Pulmonary artery endothelial cell (primary cell): ENCODE data around the gene DLGAP4. TPM values are rescaled to one million over a fixed set of nuclear protein-coding genes. Genes with fewer than 3 reads are reported as not detected.
"Not testable (repeated sequence)": the region's sequence is repeated elsewhere in the genome, so short reads cannot be mapped to it uniquely, and the experiment has no call there.

Experiments
- DNase-seq: peaks from one replicate; pipeline ENCODE4 v3.0.0-alpha.2; 2011; ENCODE audit warnings: low read depth, low spot score
- total RNA-seq: library from RNA; depleted of rRNA; stranded (reverse); fragments of >200 nt; gene quantifications from 2 replicates; pipeline ENCODE4 v1.2.3, GENCODE V29; 2014

Gene DLGAP4
- total RNA-seq, 1 donor from 2014 or later, result 9.4 TPM

DNA sequence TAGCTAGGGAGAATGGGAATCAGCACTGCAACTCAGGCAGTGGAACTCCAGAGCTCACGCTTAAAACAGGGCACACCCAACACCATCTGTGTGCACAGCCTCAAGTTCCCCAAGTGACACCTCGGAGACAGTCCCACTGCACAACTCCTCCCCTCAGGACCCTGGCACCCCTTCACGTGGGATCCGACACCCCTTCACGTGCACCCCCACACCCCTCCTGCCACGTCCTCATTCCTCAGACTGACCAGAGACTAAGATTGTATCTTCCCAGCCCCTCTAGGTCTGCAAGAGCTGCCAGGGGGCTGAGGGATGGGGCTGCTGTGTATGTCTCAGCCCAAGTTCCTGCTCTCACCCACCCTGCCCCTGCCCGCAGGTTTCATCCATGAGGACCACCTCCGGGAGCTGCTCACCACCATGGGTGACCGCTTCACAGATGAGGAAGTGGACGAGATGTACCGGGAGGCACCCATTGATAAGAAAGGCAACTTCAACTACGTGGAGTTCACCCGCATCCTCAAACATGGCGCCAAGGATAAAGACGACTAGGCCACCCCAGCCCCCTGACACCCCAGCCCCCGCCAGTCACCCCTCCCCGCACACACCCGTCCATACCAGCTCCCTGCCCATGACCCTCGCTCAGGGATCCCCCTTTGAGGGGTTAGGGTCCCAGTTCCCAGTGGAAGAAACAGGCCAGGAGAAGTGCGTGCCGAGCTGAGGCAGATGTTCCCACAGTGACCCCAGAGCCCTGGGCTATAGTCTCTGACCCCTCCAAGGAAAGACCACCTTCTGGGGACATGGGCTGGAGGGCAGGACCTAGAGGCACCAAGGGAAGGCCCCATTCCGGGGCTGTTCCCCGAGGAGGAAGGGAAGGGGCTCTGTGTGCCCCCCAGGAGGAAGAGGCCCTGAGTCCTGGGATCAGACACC lies 242.8 kb downstream of the DLGAP4 start:
- DNase-seq, result no peak

DNA sequence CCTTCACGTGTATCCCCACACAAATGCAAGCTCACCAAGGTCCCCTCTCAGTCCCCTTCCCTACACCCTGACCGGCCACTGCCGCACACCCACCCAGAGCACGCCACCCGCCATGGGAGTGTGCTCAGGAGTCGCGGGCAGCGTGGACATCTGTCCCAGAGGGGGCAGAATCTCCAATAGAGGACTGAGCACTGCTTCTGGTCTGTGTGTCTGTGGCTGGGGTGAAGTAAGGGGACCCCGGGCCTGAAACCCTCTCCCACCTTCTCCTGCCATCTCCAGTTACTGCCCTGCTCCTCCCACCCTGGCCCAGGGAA lies 243.4 kb downstream of the DLGAP4 start:
- DNase-seq, result no peak

DNA sequence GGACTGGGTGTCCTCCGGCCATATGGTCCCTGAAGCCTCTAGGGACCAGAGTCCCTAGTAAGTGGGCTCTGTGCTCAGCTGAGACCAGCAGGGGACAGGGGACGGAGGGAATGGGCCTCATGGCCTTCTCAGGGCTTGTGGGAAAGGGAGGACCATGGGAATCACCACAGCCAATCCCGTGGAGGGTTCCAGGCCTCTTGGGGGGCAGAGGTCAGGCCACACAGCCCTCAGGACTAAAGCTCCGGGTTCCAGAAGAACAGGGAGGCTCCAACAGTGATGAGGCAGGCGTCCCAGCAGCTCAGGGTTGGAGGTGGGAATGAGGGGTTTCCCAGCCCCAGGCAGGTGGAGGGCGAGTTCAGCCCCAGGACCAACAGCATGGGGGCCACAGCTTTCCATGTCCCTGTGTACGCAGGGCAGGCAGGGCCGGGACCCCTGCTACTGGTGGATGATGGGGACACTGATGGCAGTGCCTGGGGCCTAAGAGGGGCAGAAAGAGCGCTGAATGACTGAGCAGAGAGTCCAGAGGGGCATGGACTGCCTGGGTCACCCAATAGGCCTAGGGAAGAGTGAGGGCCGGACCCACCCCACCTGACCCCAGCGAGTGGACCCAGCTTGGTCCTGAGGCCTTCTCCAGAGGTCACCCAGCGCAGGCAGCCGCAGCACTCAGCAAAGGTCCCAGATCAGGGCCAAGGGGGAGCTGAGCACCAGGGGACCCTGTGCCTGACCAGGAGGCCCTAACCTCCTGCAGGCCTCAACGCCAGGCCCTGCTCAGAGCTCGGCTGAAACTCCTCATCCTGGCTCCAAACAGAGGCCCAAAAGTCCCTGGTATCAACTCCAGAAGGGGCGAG lies 244.0 kb downstream of the DLGAP4 start:
- DNase-seq, result no peak

DNA sequence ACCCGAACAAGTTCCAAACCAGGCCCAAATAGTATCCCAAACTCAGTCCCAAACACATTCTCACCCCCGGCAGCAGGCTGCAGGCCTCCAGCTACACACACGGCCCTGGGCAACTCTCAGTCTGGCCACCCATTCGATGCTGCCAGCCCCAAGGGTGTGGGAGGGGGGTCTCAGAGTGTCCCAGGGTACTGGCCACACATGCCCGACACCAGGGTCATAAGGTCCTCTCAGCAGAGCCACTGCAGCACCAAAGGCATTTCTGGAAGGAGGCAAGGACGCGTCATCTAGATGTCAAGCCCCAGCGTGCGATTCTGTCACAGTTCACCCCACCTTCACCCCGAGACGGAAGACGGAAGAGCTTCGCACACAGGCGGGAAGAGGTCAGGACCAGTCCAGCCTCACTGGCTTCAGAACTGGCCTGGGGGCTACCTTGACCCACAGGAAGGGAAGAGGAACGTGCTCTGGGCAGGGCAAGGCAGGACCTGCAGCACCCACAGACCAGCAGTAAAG lies 244.7 kb downstream of the DLGAP4 start:
- DNase-seq, result no peak

DNA sequence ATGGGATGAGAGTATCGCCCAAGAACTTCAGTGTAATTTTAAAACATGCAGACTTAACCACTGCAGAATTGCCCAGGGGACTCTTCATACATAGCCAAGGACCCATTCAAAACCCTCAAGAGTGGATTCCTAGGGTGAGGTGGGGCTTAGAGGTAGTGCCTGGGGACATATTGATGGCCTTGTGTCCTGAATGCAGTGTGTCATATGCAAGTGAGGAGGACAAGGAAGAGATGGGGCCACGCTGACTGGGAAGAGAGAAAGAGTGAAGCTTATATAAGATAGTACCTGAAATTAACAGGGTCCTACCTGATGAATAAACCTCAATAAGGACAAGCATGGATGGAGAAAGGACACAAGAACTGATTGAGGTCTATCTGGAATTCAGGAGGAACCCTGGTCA lies 249.1 kb downstream of the DLGAP4 start:
- DNase-seq, result no peak

GRCh38 chr20:36562724-36563123 lies 256.6 kb downstream of the DLGAP4 start:
- DNase-seq, result no peak

GRCh38 chr20:36563374-36563773 lies 257.2 kb downstream of the DLGAP4 start:
- DNase-seq, result no peak

GRCh38 chr20:36564078-36564725 lies 258.1 kb downstream of the DLGAP4 start:
- DNase-seq, result not testable (repeated sequence)

DNA sequence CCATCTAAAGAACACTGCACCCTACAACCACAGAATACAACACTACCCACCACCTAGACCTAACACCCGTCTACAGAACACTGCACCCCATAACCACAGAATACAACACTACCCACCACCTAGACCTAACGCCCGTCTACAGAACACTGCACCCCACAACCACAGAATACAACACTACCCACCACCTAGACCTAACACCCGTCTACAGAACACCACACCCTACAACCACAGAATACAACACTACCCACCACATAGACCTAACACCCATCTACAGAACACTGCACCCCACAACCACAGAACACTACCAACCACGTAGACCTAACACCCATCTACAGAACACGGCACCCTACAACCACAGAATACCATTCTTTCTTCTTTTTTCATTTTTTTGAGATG lies 258.6 kb downstream of the DLGAP4 start:
- not testable (repeated sequence) for DNase-seq

- DNase-seq, result no peak
These were observed 259.4 kb downstream of the DLGAP4 start for GRCh38 chr20:36565520-36565919.

- no peak for DNase-seq
These were observed 263.8 kb downstream of the DLGAP4 start for GRCh38 chr20:36569847-36570429.

GRCh38 chr20:36571564-36572504 lies 265.7 kb downstream of the DLGAP4 start:
- DNase-seq, result no peak

- no peak for DNase-seq
These were observed 266.6 kb downstream of the DLGAP4 start for GRCh38 chr20:36572701-36573102.

DNA sequence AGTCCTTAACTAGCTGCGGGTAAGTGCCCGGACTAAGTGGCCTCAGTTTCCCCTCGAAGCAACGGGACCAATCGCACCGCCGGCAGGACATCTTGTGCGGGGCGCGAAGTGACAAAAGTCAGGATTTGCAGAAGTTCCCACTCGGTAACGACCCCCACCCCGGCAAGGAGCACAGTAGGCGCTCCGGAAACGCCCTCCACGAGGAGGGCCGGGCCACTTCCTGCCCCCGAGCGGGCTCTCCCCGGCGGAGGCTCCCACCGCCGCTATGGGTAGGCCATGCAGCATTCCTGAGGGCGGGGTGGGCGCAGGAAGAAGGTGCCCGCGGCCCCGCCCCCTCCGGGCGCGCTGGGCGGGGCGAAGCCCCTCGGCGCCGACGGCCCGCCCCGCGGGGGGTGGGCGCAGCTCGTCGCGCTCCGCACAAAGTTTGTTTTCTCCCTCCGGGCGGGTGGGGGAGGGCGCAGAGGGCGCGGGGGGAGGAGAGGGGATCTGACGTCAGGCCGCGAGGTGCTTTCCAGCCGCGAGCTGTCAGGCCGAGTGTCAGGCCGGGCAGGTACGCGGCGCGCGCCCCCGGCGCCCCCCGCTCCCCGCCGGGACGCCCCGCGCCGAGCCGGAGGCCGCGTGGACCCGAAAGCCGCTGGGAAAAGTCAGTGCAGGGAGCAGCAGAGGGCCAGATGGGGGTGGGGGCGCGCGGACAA lies 267.1 kb downstream of the DLGAP4 start, which contains the start of gene TGIF2:
Gene TGIF2 (plus strand): TSS at position 495 of the 695 bp plus-strand sequence. CDS start 5,178 bp downstream, outside the sequence.
- DNase-seq, result peak; percentile 50

DNA sequence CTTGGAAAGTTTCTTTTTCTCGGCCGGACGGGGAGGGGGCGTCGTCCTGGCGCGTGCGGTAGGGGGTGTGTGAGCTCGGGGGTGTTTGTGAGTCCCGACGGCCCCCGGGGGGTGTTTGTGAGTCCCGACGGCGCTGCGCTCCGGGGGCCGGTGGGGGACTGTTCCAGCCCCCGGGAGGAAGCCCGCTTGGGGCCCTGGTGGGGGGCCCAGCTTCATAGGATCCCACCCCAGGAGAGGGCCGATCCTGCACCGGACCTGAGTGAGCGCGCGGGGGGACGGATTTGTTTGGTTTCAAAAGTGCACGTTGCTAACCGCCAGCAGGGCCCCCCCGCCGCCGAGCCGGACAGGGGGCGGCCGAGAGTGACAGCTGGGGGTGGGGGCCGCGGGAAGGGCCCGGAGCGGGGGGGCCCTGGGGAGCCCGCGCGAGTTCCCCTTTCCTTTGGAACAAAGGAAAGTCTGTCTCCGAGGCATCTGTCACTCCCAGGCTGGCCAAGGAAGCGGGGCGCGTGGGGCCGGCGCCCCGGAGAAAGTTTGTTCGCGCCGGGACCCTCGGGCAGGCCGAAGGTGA lies 267.7 kb downstream of the DLGAP4 start:
- DNase-seq, result no peak

- DNase-seq, result no peak
These were observed 268.4 kb downstream of the DLGAP4 start for GRCh38 chr20:36574366-36575135.

- DNase-seq, result no peak
These were observed 269.9 kb downstream of the DLGAP4 start for GRCh38 chr20:36576081-36576445.
